Pons (tissue), 1 donor: ENCODE results near the gene CAMK2D.

Experiments used
- DNase-seq: peaks from one replicate; pipeline ENCODE4 v3.0.0-alpha.2; 2016; ENCODE audit warnings: low spot score

The CAMK2D gene

DNA sequence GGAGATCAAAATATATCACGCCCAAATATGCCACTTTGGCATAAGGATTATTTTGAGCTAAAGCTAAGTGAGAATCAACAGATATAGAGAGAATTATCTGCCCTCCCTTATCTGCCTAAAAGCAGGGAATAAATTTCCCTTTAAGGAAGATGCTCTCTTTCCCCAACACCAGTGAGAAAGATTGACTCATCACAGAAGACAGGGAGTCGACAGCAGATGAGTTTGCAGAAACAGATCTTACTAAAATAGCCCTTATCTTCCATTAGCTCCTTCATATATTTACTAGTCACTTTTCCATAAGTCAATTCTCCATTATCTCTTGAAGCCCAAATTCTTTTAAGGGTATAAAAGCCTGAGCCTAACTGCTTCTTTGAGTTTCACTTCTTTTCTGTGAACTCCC, 156.6 kb downstream of the CAMK2D start:
- no peak for DNase-seq

DNA sequence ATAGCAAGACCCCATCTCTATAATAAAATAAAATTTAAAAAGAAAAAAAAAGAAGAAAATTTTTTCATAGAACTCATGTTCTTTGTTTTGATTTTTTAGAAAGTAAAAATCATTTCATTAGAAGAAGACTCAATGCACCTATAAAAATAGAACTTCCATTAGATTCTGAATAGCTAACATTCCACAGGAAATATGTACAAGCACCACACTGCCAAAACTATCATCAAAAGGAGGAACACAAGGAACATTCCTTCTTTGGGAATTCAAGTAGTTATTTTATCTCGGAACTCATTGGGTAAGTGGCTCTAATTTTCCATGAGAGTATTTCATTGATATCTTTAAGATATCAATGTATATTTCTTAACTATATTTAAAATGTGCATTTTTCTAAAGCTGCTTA, 157.6 kb downstream of the CAMK2D start:
- no peak for DNase-seq

DNA sequence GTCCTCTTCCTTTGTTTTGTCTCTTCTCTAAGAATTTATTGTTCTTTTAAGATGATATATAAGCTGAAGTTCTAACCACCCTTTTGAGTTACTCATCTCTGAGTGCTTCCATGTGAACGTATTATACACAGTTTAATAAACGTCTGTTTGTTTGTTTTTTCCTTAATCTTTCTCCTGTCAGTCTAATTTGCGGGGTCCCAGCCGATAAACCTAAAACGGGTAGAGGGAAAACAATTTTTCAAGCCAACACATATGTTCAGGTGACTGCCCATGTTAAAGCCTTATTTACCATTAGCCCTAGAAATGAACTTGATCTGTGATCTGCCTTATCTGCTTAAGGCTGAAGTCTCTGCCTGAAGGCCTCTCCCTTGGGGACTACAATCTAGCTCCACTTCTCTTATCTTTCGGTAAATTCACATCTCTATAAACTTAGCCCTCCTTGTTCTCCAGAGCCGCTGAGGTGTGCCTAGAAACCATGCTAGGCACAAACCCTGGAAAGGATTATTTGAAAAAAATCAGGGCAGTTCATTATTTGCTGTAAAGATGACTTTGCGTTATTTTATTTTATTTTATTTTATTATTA, 158.8 kb downstream of the CAMK2D start:
- no peak for DNase-seq

DNA sequence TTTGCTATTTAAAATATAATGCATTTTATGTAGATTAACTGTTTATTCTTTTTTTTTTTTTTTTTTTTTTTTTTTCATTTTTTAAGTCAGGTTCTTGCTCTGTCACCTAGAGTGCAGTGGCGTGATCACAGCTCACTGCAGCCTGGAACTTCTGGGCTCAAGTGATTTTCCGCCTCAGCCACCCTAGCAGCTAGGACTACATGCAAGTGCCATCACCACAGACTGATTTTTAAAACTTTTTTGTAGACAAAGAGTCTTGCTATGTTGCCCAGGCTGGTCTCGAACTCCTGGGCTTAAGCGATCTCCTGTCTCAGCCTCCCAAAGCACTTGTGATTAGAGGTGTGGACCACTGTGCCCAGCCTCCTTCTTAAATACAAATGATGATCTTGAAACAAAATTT, 159.9 kb downstream of the CAMK2D start:
- no peak for DNase-seq

DNA sequence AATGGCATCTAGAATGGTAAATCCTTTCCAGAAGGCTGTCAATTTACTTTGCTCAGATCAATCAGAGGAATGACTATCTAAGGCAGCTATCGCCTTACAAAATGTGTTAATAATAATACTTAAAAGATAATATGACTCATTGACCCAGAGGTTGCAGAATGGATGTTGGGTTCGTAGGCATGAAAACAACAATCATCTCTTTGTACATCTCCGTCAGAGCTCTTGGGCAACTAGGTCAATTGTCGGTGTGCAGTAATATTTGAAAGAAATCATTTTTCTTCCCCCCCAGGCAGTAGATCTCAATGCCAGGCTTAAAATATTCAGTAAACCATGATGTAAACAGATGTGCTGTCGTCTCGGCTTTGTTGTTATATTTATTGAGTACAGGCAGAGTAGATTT, 165.1 kb downstream of the CAMK2D start:
- DNase-seq = no peak

DNA sequence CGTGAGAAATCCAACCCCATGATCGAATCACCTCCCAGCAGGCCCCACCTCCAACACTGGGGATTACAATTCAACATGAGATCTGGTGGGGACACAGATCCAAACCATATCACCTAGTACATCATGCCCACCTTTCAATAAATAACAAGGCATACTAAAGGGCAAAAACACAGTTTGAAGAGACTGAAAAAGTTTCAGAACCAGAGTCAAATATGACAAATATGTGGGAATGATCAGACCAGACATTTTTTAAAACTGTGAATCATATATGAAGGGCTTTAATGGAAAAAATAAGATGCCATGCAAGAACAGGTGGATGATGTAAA, 167.3 kb downstream of the CAMK2D start:
- no peak for DNase-seq

DNA sequence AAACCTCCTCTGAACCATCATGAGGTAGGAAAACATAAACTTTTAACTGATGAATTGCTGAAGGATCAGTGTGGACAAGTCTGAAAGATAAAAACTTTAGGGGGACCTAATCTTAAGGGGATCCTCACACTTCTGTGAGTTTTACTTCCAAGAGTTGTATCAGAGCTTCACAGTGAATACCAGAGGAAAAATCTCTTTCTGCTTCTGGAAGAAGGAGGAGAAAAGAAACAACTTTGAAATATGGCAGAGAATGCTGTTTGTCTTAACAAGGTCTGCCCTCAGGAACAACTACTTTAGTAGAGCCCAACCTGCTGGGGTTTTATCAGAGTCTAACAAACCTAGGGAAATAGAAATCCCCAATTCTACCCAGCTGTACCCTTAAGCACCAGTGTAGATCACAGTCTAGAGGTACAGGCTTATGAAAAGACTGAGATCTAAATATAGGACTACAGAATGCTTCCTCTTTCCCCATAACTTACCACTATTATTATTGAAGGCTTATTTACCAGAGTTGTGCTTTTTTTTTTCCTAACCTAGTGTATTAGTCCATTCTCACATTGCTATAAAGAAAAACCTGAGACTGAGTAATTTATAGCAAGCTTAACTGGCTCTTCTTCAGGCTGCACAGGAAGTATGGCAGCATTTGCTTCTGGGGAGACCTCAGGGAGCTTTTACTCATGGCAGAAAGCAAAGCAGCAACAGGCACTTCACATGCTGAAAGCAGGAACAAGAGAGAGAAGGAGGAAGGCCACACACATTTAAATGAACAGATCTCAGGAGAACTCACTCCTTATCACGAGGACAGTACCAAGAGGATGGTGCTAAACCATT, 167.9 kb downstream of the CAMK2D start:
- DNase-seq = no peak

DNA sequence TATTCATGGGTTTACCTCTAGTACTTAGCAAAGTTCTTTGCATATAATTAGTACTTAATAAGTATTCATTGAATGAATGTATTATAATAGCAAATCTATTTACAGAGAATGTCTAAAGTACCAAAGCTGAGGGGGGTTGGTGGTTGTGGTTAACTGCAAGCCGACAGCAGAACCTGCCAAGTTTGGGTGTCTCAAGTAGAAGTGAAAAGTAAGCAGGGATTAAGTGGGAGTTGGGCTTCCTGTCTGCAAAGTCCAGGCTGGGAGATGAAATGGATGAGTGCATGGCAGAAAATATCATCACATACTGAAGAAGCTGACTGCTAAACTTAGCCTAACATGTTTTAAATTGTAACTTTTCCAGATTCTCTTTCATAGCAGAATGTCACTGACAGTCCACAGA, 169.6 kb downstream of the CAMK2D start:
- no peak for DNase-seq

DNA sequence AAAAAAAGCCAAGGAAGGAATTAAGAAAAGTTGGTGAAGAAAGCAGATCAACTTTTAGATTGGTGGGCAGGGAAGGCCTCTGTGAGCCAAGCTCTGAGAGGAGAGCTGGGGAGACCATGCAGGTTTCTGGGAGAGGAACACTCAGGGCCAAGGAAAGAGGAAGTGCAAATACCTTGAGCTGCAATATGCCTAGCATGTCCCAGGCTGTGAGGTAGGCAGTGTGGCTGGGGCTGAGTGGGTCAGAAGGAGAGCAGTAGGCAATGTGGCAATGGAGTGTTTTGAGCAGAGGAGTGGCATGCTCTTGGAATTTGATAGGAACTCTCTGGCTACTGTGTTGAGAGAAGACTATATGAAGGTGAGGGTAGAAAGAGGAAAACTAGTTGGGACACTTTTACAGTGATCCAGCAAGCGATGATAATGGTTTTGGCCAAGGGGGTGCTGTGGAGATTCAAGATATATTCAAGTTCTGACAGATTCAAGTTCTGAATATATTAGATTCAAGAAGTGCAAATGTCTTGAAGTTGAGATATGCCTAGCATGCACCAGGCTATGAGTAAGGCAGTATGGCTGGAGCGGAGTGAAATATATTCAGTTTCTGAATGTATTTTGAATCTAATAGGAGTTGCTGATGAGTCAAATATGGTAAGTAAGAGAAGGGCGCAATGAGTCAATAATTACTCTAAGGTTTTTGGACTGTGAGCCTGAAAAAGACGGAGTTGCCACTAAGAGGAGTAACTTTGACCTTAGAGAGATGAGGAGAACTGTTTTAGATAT, 172.5 kb downstream of the CAMK2D start:
- DNase-seq = no peak

DNA sequence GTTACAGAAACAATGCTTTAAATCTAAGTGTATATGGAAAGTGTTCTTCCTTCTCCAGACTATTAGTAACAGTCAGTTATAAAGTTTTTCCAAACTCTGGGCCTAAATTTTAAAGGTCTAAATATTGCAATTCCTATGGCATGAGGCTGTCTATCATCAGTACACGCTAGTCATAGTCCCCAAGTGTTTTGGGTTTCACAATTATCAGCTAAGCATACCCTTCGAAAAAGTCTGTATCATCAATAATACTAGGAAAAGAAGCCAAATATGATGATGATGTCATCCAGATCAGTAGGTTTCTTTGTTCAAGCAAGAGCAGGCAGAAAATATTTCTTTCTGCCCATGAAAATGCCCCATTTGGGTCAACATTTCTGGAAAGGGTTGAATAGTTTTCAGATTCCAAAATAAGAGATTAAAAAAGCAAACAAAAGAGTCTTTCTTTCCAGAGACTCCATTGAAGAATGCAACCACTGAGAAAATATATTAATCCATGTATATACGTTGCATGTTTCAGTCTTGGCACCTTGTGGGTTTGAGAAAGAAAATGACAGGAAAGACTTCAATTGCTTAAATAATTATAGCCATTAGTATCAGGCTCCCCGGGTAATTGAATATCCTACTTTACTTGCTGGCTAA, 173.8 kb downstream of the CAMK2D start:
- DNase-seq = no peak

DNA sequence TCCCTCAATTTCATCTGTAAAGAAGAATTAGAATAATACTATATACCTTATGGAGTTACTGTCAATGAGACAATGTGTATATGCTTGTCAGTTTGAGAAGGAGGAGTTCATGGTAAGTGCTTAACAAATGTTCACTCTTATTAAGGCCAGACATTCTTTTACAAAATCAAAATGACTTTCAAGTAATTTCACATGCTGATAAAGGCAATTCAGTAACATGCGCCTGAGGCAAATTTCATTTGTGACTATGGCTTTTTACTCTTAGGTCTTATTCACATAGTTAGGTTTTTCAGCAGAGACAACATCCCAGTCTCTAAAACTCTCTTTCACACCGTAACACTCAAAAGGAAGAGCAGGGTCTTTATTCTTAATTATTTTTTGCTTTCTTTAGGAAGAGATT, 174.4 kb downstream of the CAMK2D start:
- DNase-seq = no peak

DNA sequence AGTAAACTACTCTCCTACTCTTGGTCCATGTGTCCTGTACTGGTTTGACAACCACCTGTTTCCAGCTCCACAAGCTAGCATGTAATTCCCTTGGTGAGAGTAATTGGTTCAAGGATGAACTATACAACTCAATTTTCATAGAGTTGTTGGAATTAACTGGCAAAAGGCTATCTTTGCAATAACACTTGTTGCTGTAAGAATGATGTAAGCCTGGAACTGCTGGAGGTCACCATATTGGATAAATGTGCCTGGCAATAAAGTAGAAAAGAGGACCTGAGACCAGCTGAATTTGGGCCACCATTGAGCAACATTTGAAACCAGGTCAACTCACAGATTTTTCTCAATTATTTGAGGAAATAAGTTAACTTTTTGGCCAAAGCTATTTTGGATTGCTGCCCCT, 175.5 kb downstream of the CAMK2D start:
- DNase-seq = no peak

DNA sequence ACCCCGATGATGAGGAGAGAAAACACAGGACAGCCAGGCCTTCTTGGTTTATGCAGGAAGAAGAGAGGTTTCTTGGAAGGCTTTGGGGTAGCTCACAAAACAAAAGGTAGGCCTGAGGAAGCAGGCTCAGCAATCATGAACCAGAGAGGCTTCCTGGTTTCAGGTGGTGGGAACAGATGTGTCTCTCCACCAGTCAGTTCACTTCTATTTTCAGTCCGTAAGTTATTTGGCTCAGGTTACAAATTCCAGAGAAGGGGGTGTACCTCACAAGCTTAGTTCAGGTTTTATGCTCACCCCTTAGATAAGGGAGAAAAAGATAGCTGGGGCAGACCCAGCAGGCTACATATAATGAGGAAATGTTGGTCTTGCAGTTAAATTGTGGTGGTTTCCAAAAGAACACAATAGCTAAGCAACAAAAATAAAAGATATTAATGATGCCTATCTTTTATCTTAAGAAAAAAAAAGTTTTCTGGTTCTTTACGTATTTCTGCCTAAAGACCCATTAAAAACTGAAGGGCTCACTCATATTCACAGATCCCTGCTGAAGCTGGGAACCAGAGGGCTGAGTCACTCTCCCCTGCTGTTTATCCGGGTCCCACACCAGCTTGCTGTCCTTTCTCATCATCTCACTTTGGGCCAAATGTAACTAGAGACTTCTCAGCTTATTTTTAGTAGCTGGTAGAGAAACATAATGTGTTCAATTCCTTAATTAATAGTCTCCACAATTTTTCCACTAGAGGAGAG, 177.0 kb downstream of the CAMK2D start:
- no peak for DNase-seq

DNA sequence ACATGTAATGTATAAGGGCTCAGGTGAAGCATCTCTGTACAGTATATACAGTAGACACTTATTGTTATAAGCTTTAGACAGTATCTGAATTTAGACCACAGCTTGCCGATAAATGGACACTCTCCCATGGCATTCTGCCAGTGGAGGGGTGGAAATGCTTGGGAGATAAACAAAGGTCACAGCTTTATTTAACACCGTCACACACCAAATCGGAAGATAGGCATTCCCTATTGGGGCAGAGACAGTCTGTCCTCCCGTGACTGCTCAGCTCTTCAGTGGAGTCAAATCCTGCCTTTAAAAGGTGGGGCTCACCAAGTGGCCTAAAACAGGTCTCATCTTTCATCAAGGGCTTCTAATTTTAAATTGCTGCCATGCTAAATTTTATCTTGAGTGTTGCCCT, 178.8 kb downstream of the CAMK2D start:
- no peak for DNase-seq

DNA sequence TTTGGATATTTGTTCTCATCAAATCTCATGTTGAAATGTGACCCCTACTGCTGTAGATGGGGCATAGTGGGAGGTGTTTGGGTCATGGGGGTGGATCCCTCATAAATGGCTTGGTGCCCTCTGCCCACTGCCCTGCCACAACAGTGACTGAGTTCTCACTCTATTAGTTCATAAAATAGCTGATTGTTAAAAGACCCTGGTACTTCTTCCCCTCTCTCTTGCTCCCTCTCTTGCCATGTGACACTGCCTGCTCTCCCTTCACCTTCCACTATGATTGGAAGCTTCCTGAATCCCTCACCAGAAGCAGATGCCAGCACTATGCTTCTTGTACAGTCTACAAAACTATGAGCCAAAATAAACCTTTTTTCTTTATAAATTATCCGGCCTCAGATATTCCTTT, 182.2 kb downstream of the CAMK2D start:
- no peak for DNase-seq

DNA sequence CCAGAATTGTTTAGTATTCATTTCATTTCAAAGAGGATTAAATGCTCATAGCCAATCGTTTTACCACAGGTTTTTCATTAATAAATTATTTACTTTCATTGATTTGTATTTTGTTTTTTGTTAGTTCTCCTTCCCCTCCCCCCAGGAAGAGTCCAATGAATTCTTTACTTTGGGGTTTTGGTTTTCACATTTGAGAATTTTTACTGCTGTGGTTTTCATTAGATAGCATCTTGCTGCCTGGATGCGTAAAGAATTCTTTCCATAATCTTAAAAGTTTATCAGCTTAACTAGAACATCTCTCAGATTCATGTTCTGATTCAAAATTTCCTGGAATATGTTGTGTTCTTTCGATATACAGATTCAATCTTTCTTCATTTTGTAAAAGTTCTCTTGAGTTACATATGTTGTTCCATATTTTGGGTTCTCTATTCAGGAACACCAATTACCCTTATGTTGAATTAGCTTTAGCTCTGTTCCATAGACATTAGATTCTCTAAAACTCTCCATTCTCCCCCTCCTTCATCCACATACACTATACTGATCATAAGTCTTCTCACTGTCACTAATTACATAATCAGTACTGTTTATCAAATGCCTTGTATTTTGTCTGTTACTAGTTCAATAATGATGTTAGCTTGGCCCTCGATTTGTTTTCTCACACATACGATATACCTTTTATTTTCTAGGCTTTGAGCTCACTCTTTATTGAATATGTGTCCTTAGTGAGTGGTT, 184.4 kb downstream of the CAMK2D start:
- no peak for DNase-seq

DNA sequence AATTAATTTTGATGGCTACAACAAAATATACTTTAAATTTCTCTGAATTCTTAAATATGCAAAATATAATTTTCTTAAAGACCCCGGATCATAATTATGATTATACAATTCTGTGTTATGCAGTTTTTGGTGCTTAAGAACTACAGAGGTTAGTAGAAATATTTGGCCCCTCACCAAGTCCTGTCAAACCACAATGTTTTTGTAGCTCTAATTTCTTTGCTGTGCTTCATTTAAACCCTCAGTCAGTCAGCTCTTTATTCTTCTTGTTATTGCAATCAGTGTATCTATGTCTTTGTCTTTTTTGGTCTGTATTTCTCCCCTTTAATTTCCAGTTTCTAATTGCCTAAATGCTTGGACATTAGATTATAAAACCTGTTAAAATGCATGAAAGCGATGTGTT, 186.1 kb downstream of the CAMK2D start:
- DNase-seq = no peak

DNA sequence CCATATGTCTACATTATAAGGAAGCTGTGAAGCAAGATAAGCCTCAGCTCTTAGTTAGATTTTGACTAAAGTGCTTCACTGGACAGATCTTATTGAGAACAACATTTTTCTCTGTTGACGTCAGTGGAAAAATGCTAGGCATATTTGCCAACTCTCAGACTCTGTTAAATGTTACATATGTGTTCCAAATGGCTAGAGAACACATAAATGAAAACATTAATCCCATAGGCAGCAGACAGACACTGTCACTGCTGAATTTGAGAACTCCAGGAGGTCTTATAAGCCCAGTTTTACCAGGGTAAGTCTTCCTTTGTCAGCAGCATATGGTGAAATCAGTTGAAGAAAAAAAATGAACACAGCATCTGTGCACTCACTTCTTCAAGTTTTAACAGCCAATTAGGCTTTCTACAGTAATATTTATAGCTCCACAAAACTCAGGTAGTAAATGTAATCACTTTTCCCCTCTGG, 186.9 kb downstream of the CAMK2D start:
- DNase-seq = no peak

DNA sequence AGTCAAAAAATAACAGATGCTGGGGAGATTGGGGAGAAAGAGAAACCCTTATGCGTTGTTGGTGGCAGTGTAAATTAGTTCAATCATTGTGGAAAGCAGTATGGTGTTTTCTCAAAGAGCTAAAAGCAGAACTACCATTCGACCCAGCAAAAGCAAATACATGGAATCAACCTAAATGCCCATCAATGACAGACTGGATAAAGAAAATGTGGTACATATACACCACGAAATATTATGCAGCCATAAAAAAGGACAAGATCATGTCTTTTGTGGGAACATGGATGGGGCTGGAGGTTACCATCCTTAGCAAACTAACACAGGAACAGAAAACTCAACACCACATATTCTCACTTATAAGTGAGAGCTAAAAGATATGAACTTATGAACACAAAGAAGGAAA, 188.9 kb downstream of the CAMK2D start:
- DNase-seq = no peak

DNA sequence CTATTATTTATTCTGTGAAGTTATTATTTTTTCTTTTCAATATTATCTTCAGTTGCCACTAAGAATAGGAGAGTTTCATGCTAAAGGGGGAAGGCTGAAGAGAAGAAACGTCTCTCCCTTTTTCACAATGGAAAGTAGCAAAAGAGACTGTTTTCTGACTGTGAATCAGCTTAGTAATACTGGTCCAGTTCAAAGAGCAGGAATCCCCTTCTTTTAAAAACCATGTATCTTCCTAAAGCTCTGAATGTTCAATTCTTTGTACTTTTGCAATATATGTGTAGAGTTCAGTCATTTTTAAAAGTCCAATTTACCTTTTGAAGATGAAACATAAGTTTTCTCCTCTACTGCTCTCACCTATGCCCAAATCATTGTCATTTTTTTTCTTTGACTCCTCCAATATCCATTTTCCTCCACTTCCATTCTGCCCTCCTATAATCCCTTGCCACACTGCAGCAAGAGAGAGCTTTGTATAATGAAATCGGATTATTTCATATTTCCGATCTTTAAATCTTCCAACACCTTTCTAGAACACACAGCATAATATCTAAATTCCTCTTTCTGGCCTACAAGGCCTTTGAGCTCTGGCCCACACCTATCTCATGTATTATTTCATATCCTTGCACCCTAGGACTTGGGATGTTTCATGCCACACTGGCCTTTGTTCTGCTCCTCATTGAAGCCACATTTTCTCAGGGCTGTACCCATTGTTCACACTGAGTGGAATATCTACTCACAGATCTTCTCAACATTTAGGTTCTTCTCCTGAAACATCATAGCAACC, 195.3 kb downstream of the CAMK2D start:
- no peak for DNase-seq

DNA sequence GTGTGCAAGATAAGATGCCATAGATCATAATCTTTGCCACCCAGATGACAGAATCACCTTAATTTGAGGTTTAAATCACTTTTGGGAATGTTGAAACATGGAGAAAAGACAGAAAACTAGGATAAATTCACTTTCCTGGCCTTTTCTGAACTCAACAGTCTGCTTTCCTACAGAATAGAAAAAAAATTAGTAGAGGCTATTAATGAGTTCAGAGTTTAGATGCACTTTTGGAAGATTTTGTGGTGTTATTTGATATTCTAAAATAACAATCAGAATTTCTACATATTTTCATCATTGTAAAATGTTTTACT, 195.9 kb downstream of the CAMK2D start:
- no peak for DNase-seq
